OCI-LY7 (cell line): Measurements from ENCODE around the gene ETS2. TPM values are rescaled to one million over a fixed set of nuclear protein-coding genes. Genes with fewer than 3 reads are reported as not detected.

Experiments
- BruUV-seq: library from RNA; stranded (reverse); fragments of 400-500 nt; replicated peaks from 2 replicates; lab custom pipeline; 2021; lab: Mats Ljungman, UMichigan
- CTCF ChIA-PET: fragments of 300-600 bp; sonication (Branson Sonifier 250); formaldehyde crosslinking; loops from one replicate; lab custom pipeline; 2022; ENCODE audit warnings: antibody characterized with exemption; ENCODE audit not compliant: unreplicated experiment; lab: Charles Lee
- POLR2A ChIA-PET: fragments of 300-600 bp; sonication (Branson Sonifier 250); formaldehyde crosslinking; loops from one replicate; lab custom pipeline; 2022; ENCODE audit warnings: antibody characterized with exemption; lab: Charles Lee
- DNase-seq: peaks from one replicate; pipeline ENCODE4 v3.0.0-alpha.2; 2015; ENCODE audit warnings: low spot score
- H2AFZ ChIP-seq: fragments of 200-600 bp; sonication (generic), shearing (Covaris generic); 2 replicates; pipeline ENCODE4 v1.6.1; 2014; ENCODE audit warnings: mild to moderate bottlenecking, antibody characterized with exemption, low read length, moderate library complexity
- H3K27ac ChIP-seq: fragments of 200-600 bp; sonication (generic); 2 replicates; pipeline ENCODE4 v1.5.1; 2014; ENCODE audit warnings: mixed run types, low read depth, mild to moderate bottlenecking, moderate library complexity, low read length, inconsistent platforms; ENCODE audit not compliant: poor library complexity, severe bottlenecking
- H3K36me3 ChIP-seq: fragments of 200-600 bp; sonication (generic); 2 replicates; pipeline ENCODE4 v1.6.1; 2014; ENCODE audit warnings: mild to moderate bottlenecking, antibody characterized with exemption, low read length, moderate library complexity, mixed read lengths; ENCODE audit not compliant: insufficient read depth
- H3K4me1 ChIP-seq: fragments of 200-600 bp; sonication (generic); 2 replicates; pipeline ENCODE4 v1.5.1; 2014; ENCODE audit warnings: mild to moderate bottlenecking, low read length; ENCODE audit not compliant: insufficient read depth, poor library complexity, severe bottlenecking
- H3K4me2 ChIP-seq: fragments of 200-600 bp; sonication (generic); 2 replicates; pipeline ENCODE4 v1.6.1; 2014; ENCODE audit warnings: mild to moderate bottlenecking, low read length
- H3K4me3 ChIP-seq: fragments of 200-600 bp; sonication (generic); 2 replicates; pipeline ENCODE4 v1.5.1; 2014; ENCODE audit warnings: mild to moderate bottlenecking, low read depth, low read length; ENCODE audit not compliant: poor library complexity, severe bottlenecking
- H3K79me2 ChIP-seq: fragments of 200-600 bp; sonication (generic); 2 replicates; pipeline ENCODE4 v1.6.1; 2016; ENCODE audit warnings: low read depth, mild to moderate bottlenecking, low read length, moderate library complexity, mixed read lengths; ENCODE audit not compliant: insufficient read depth
- H3K9me2 ChIP-seq: fragments of 200-600 bp; sonication (generic); 2 replicates; pipeline ENCODE4 v1.6.1; 2016; ENCODE audit warnings: mild to moderate bottlenecking, low read length, mixed read lengths; ENCODE audit not compliant: insufficient read depth
- H3K9me3 ChIP-seq: fragments of 200-600 bp; sonication (generic); 2 replicates; pipeline ENCODE4 v1.6.1; 2014; ENCODE audit warnings: mild to moderate bottlenecking, mixed run types, low read length, mixed read lengths
- H4K20me1 ChIP-seq: fragments of 200-600 bp; sonication (generic); 2 replicates; pipeline ENCODE4 v1.6.1; 2014; ENCODE audit warnings: mild to moderate bottlenecking, antibody characterized with exemption, low read length, moderate library complexity, mixed read lengths; ENCODE audit not compliant: insufficient read depth
- EZH2phosphoT487 ChIP-seq: fragments of 200-600 bp; sonication (generic); IDR thresholded peaks from 2 replicates; pipeline ENCODE4 v1.6.1; 2018; ENCODE audit warnings: low read depth, borderline replicate concordance, mild to moderate bottlenecking, mixed run types, antibody characterized with exemption, low read length, moderate library complexity, mixed read lengths
- intact Hi-C: fragments of 100-400 bp; cut with micrococcal nuclease; formaldehyde crosslinking; loops from one replicate; pipeline ENCODE4 v1.10.0; 2022; ENCODE audit not compliant: unreplicated experiment
- total RNA-seq, 2 experiments: library from RNA; depleted of rRNA in 1 of 2; stranded (reverse); fragments of >200 nt in 1 of 2; shearing (Covaris generic) in 1 of 2; gene quantifications; 2 replicates each; pipeline ENCODE4 v1.2.3, GENCODE V29; 2014 to 2022
- TF ChIP-seq, protein P1 (sequence below): fragments of 200-600 bp; sonication (generic); conservative IDR thresholded peaks from 2 replicates; pipeline ENCODE4 v1.5.1; 2014; ENCODE audit warnings: mild to moderate bottlenecking, antibody characterized with exemption, low read length, moderate library complexity, mixed read lengths

Gene ETS2
- total RNA-seq, 2 experiments from 2014 or later, result 9.8 to 24.1 TPM

- ChIA-PET CTCF (no interaction called here), POLR2A (no interaction called here)
- no peak overlapping the region for H3K4me2 ChIP-seq
- H4K20me1 ChIP-seq, result no peaks in the 10 kb centered on the region
- no peaks in the 10 kb centered on the region for H3K9me2 ChIP-seq
- H3K36me3 ChIP-seq, result peaks cover 90% of the 10 kb centered on the region
- no peak for TF ChIP-seq EZH2phosphoT487
- TF ChIP-seq, protein P1, sequence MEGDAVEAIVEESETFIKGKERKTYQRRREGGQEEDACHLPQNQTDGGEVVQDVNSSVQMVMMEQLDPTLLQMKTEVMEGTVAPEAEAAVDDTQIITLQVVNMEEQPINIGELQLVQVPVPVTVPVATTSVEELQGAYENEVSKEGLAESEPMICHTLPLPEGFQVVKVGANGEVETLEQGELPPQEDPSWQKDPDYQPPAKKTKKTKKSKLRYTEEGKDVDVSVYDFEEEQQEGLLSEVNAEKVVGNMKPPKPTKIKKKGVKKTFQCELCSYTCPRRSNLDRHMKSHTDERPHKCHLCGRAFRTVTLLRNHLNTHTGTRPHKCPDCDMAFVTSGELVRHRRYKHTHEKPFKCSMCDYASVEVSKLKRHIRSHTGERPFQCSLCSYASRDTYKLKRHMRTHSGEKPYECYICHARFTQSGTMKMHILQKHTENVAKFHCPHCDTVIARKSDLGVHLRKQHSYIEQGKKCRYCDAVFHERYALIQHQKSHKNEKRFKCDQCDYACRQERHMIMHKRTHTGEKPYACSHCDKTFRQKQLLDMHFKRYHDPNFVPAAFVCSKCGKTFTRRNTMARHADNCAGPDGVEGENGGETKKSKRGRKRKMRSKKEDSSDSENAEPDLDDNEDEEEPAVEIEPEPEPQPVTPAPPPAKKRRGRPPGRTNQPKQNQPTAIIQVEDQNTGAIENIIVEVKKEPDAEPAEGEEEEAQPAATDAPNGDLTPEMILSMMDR, result no peak
- H3K27ac ChIP-seq, result no peak overlapping the region
- H3K4me3 ChIP-seq, result no peak overlapping the region
- H2AFZ ChIP-seq, result no peak overlapping the region
- 0 out of 2 replicates have a peak, but pooled peaks cover 3% of the 10 kb centered on the region for H3K9me3 ChIP-seq
- no TSS peak for BruUV-seq
- intact Hi-C loops, result no loop called here
- no peak for DNase-seq
- peaks cover 7% of the 10 kb centered on the region; the same call in 1 of the 2 replicates for H3K79me2 ChIP-seq
- peaks cover 13% of the 10 kb centered on the region for H3K4me1 ChIP-seq
These were observed 7.8 kb downstream of the ETS2 start for GRCh38 chr21:38813547-38813946.

- intact Hi-C loops, result no loop called here
- H3K27ac ChIP-seq, result no peak overlapping the region
- no peaks in the 10 kb centered on the region for H3K79me2 ChIP-seq
- H3K4me2 ChIP-seq, result no peak overlapping the region
- TF ChIP-seq, protein P1, result no peak
- no peak for TF ChIP-seq EZH2phosphoT487
- H2AFZ ChIP-seq, result no peak overlapping the region
- ChIA-PET POLR2A (no interaction called here), CTCF (no interaction called here)
- H3K36me3 ChIP-seq, result peaks cover 93% of the 10 kb centered on the region
- H3K9me3 ChIP-seq, result 0 out of 2 replicates have a peak, but pooled peaks cover 3% of the 10 kb centered on the region
- no peaks in the 10 kb centered on the region for H3K9me2 ChIP-seq
- no peak overlapping the region for H3K4me3 ChIP-seq
- no peak for DNase-seq
- H3K4me1 ChIP-seq, result peaks cover 5% of the 10 kb centered on the region
- BruUV-seq, result no TSS peak
- no peaks in the 10 kb centered on the region for H4K20me1 ChIP-seq
These were observed 8.7 kb downstream of the ETS2 start for GRCh38 chr21:38814126-38815059.

DNA sequence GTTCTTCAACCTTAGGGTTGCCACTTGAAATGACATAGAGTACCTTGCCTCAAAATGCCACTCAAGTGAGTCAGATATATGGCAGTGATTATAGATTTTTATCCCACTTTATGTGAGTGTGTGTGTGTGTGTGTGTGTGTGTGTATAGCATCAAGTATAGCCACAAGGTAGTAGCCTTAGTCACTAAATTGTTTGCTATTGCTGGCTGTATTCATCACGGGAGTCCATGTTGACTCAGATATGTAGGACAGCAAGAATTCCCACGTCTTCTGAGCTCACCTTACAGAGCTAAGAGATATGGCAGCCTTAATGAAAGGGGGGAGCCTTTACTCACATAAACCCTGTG lies 9.3 kb downstream of the ETS2 start:
- peaks cover 93% of the 10 kb centered on the region for H3K36me3 ChIP-seq
- TF ChIP-seq, protein P1, result no peak
- TF ChIP-seq EZH2phosphoT487, result no peak
- no peak overlapping the region for H2AFZ ChIP-seq
- H4K20me1 ChIP-seq, result no peaks in the 10 kb centered on the region
- DNase-seq, result no peak
- no peak overlapping the region for H3K27ac ChIP-seq
- no peaks in the 10 kb centered on the region for H3K4me1 ChIP-seq
- no peak overlapping the region for H3K4me2 ChIP-seq
- ChIA-PET POLR2A (interaction anchor here (0.6 kb wide), 1 partner anchor 583 kb away, joined by 3 read pairs; no protein-coding TSS in a partner anchor), CTCF (interaction anchor here (0.7 kb wide), 1 partner anchor 29 kb away, joined by 4 read pairs; no protein-coding TSS in a partner anchor)
- BruUV-seq, result no TSS peak
- no peaks in the 10 kb centered on the region for H3K79me2 ChIP-seq
- no peaks in the 10 kb centered on the region for H3K9me2 ChIP-seq
- H3K4me3 ChIP-seq, result no peak overlapping the region
- H3K9me3 ChIP-seq, result no peaks in the 10 kb centered on the region
- intact Hi-C loops, result no loop called here
